Stimulated activated CD8-positive, alpha-beta memory T cell treated with anti-CD3 and anti-CD28 coated beads, Interleukin-12 subunit alpha, Interleukin-12 subunit beta, amount 100 ng/mL, for 4 hours (primary cell): Measurements from ENCODE around the gene AKAP8.
"Not testable (repeated sequence)": the region's sequence is repeated elsewhere in the genome, so short reads cannot be mapped to it uniquely, and the experiment has no call there.

Experiments
- DNase-seq: peaks from one replicate; pipeline ENCODE4 v3.0.0-alpha.2; 2020; ENCODE audit warnings: low read depth

Gene AKAP8

GRCh38 chr19:15404097-15404779, 24.7 kb upstream of the AKAP8 start:
- no peak for DNase-seq

- no peak for DNase-seq
Observed at GRCh38 chr19:15403151-15403531, 23.6 kb upstream of the AKAP8 start.

GRCh38 chr19:15402411-15403150, 23.0 kb upstream of the AKAP8 start:
- no peak for DNase-seq

GRCh38 chr19:15401397-15401710, 21.8 kb upstream of the AKAP8 start:
- no peak for DNase-seq

- DNase-seq = no peak
Observed at GRCh38 chr19:15400521-15401396, 21.2 kb upstream of the AKAP8 start.

GRCh38 chr19:15399635-15400034, 20.0 kb upstream of the AKAP8 start:
- no peak for DNase-seq

- DNase-seq = no peak
Observed at GRCh38 chr19:15399234-15399515, 19.6 kb upstream of the AKAP8 start.

GRCh38 chr19:15398501-15399233, 19.1 kb upstream of the AKAP8 start:
- no peak for DNase-seq

- no peak for DNase-seq
Observed at GRCh38 chr19:15397782-15398181, 18.2 kb upstream of the AKAP8 start.

GRCh38 chr19:15397236-15397635, 17.6 kb upstream of the AKAP8 start:
- no peak for DNase-seq

- DNase-seq = no peak
Observed at GRCh38 chr19:15396436-15396835, 16.8 kb upstream of the AKAP8 start.

GRCh38 chr19:15395251-15395650, 15.7 kb upstream of the AKAP8 start:
- DNase-seq = not testable (repeated sequence)

GRCh38 chr19:15394426-15394825, 14.8 kb upstream of the AKAP8 start:
- DNase-seq = no peak

GRCh38 chr19:15393963-15394362, 14.4 kb upstream of the AKAP8 start:
- no peak for DNase-seq

GRCh38 chr19:15390814-15391213, 11.2 kb upstream of the AKAP8 start:
- DNase-seq = no peak

GRCh38 chr19:15381864-15382263, 2.3 kb upstream of the AKAP8 start:
- DNase-seq = no peak

GRCh38 chr19:15381429-15381828, 1.8 kb upstream of the AKAP8 start:
- no peak for DNase-seq

GRCh38 chr19:15379999-15380647, 536 bp upstream of the AKAP8 start:
- DNase-seq = no peak

GRCh38 chr19:15378534-15379082, 979 bp downstream of the AKAP8 start:
- no peak for DNase-seq

GRCh38 chr19:15374796-15375440, 4.7 kb downstream of the AKAP8 start:
- DNase-seq = no peak

GRCh38 chr19:15374105-15374651, 5.4 kb downstream of the AKAP8 start:
- DNase-seq = no peak
